HCT116 (cell line): ENCODE measurements around the gene CDKN2A. TPM values are rescaled to one million over a fixed set of nuclear protein-coding genes. Genes with fewer than 3 reads are reported as not detected.

Source experiments
- ATAC-seq: fragments of 200-7000 bp; cut with Tn5 transposase; 2 replicates; pipeline ENCODE4 v1.9.1; 2020; ENCODE audit warnings: mild to moderate bottlenecking, moderate library complexity
- BruUV-seq: library from RNA; stranded (reverse); fragments of 400-500 nt; replicated peaks from 2 replicates; lab custom pipeline; 2021; lab: Mats Ljungman, UMichigan
- CTCF ChIA-PET: fragments of 300-600 bp; sonication (Branson Sonifier 250); formaldehyde crosslinking; loops from one replicate; lab custom pipeline; 2021; ENCODE audit warnings: antibody characterized with exemption; lab: Charles Lee
- POLR2A ChIA-PET: fragments of 300-600, 350-600 bp; sonication (Branson Sonifier 250); formaldehyde crosslinking; loops from one replicate; lab custom pipeline; 2021; ENCODE audit warnings: antibody characterized with exemption; lab: Charles Lee
- RAD21 ChIA-PET, 2 experiments: fragments of 300-600 bp; sonication (Branson Sonifier 250); formaldehyde crosslinking; loops; one replicate each; lab custom pipeline; 2023; ENCODE audit warnings: low total read pairs in 2 of 2; ENCODE audit not compliant: uncharacterized antibody in 2 of 2, unreplicated experiment in 2 of 2, low non-redundant PET in 1 of 2; lab: Charles Lee
- DNase-seq: peaks from one replicate; pipeline ENCODE4 v3.0.0-alpha.2; 2010; ENCODE audit warnings: low read depth, low spot score
- H2AFZ ChIP-seq: fragments of 200-600 bp; shearing (Covaris generic), sonication (generic); 2 replicates; pipeline ENCODE4 v1.6.1; 2017; ENCODE audit warnings: low read depth, mixed run types, mixed read lengths, antibody characterized with exemption, low read length; ENCODE audit not compliant: poor library complexity, severe bottlenecking
- H3K27ac ChIP-seq: 2 replicates; pipeline ENCODE4 v1.5.1; 2012; ENCODE audit warnings: low read depth, low read length
- H3K27me3 ChIP-seq: fragments of 200-600 bp; sonication (generic); 2 replicates; pipeline ENCODE4 v1.6.1; 2016; ENCODE audit warnings: mixed run types, low read length, mixed read lengths; ENCODE audit not compliant: insufficient read depth
- H3K36me3 ChIP-seq, 2 experiments: fragments of 200-500 bp in 1 of 2; fragments of 200-600 bp in 1 of 2; sonication (Bioruptor generic) in 1 of 2; sonication (generic) in 1 of 2; 2 replicates each; pipeline versions ENCODE4 v1.5.1 to v1.6.1; 2014 to 2016; ENCODE audit warnings: low read length in 2 of 2, inconsistent platforms in 1 of 2, mixed read lengths in 1 of 2, mixed run types in 1 of 2; ENCODE audit not compliant: insufficient read depth in 2 of 2, control insufficient read depth in 1 of 2
- H3K4me1 ChIP-seq, 2 experiments: fragments of 200-600 bp in 1 of 2; sonication (generic) in 1 of 2; 2 replicates each; pipeline versions ENCODE4 v1.5.1 to v1.6.1; 2012 to 2017; ENCODE audit warnings: low read length in 2 of 2, inconsistent platforms in 1 of 2, mild to moderate bottlenecking in 1 of 2, mixed read lengths in 1 of 2, mixed run types in 1 of 2, moderate library complexity in 1 of 2; ENCODE audit not compliant: insufficient read depth in 2 of 2, control insufficient read depth in 1 of 2
- H3K4me2 ChIP-seq: fragments of 200-600 bp; sonication (generic); 2 replicates; pipeline ENCODE4 v1.6.1; 2017; ENCODE audit warnings: mixed run types, low read length, mixed read lengths
- H3K4me3 ChIP-seq, 2 experiments: fragments of 200-600 bp in 1 of 2; sonication (generic) in 1 of 2; replicated peaks in 1 of 2; 2 replicates each; pipeline ENCODE4 v1.5.1; 2011 to 2016; ENCODE audit warnings: low read length in 2 of 2, control low read depth in 1 of 2, low read depth in 1 of 2, mild to moderate bottlenecking in 1 of 2, mixed read lengths in 1 of 2, mixed run types in 1 of 2
- H3K79me2 ChIP-seq: fragments of 200-600 bp; sonication (generic); 2 replicates; pipeline ENCODE4 v1.6.1; 2017; ENCODE audit warnings: mild to moderate bottlenecking, mixed run types, low read length, moderate library complexity, mixed read lengths; ENCODE audit not compliant: insufficient read depth
- H3K9ac ChIP-seq: fragments of 200-600 bp; sonication (generic); 2 replicates; pipeline ENCODE4 v1.6.1; 2016; ENCODE audit warnings: low read length, mixed read lengths
- H3K9me2 ChIP-seq: fragments of 200-600 bp; sonication (generic), shearing (Covaris generic); 2 replicates; pipeline ENCODE4 v1.6.1; 2017; ENCODE audit warnings: mixed run types, mild to moderate bottlenecking, moderate library complexity; ENCODE audit not compliant: insufficient read depth
- H3K9me3 ChIP-seq, 2 experiments: fragments of 200-500 bp in 1 of 2; fragments of 200-600 bp in 1 of 2; sonication (Bioruptor generic) in 1 of 2; sonication (generic) in 1 of 2; 2 replicates each; pipeline ENCODE4 v1.6.1; 2014 to 2017; ENCODE audit warnings: low read length in 2 of 2, mixed read lengths in 2 of 2, inconsistent platforms in 1 of 2, low read depth in 1 of 2, mild to moderate bottlenecking in 1 of 2, mixed run types in 1 of 2, moderate library complexity in 1 of 2; ENCODE audit not compliant: control insufficient read depth in 1 of 2, insufficient read depth in 1 of 2
- H4K20me1 ChIP-seq: fragments of 200-600 bp; sonication (generic), shearing (Covaris generic); 2 replicates; pipeline ENCODE4 v1.6.1; 2017; ENCODE audit warnings: mixed run types, mild to moderate bottlenecking, moderate library complexity; ENCODE audit not compliant: insufficient read depth
- ATF3 ChIP-seq: IDR thresholded peaks from 2 replicates; pipeline ENCODE4 v1.6.1; 2012
- CBX3 ChIP-seq: IDR thresholded peaks from 2 replicates; pipeline ENCODE4 v1.6.1; 2012; ENCODE audit warnings: low read depth
- EGR1 ChIP-seq: IDR thresholded peaks from 2 replicates; pipeline ENCODE4 v1.6.1; 2012; ENCODE audit warnings: low read depth
- ELF1 ChIP-seq: IDR thresholded peaks from 2 replicates; pipeline ENCODE4 v1.6.1; 2012; ENCODE audit warnings: low read depth, borderline replicate concordance
- FOSL1 ChIP-seq: IDR thresholded peaks from 2 replicates; pipeline ENCODE4 v1.6.1; 2012; ENCODE audit warnings: low read depth
- JUND ChIP-seq: IDR thresholded peaks from 2 replicates; pipeline ENCODE4 v1.6.1; 2012
- MAX ChIP-seq: IDR thresholded peaks from 2 replicates; pipeline ENCODE4 v1.6.1; 2012
- POLR2A ChIP-seq: IDR thresholded peaks from 2 replicates; pipeline ENCODE4 v1.7.0; 2011; ENCODE audit warnings: borderline replicate concordance; ENCODE audit not compliant: insufficient read depth, insufficient read length; ENCODE audit errors: extremely low read depth
- POLR2AphosphoS5 ChIP-seq: IDR thresholded peaks from 2 replicates; pipeline ENCODE4 v1.6.1; 2011; ENCODE audit warnings: mild to moderate bottlenecking, low read depth, low read length, moderate library complexity
- RAD21 ChIP-seq: IDR thresholded peaks from 2 replicates; pipeline ENCODE4 v1.6.1; 2012; ENCODE audit warnings: low read depth, mild to moderate bottlenecking
- REST ChIP-seq: IDR thresholded peaks from 2 replicates; pipeline ENCODE4 v1.6.1; 2012; ENCODE audit warnings: low read depth
- SIN3A ChIP-seq: IDR thresholded peaks from 2 replicates; pipeline ENCODE4 v1.6.1; 2012; ENCODE audit warnings: low read depth
- SP1 ChIP-seq: IDR thresholded peaks from 2 replicates; pipeline ENCODE4 v1.6.1; 2012; ENCODE audit warnings: low read depth
- ZFX ChIP-seq: fragments of 450-650 bp; IDR thresholded peaks from 2 replicates; pipeline ENCODE4 v1.6.1; 2017
- ZNF274 ChIP-seq: fragments of 200-500 bp; sonication (Bioruptor generic); IDR thresholded peaks from 2 replicates; pipeline ENCODE4 v1.6.1; 2014; ENCODE audit warnings: mild to moderate bottlenecking, low read depth, low read length, inconsistent platforms
- intact Hi-C: fragments of 100-400 bp; cut with micrococcal nuclease; formaldehyde crosslinking; loops from 2 replicates; pipeline ENCODE4 v1.10.0; 2022
- total RNA-seq: library from RNA; stranded (reverse); gene quantifications from one replicate; pipeline ENCODE4 v1.2.1, GENCODE V29; 2021; ENCODE audit not compliant: unreplicated experiment

CDKN2A gene
- total RNA-seq, 1 experiment from 2014 or later = 89.7 TPM

- no peak for TF ChIP-seq MAX
- no peak for TF ChIP-seq REST
- no peak for TF ChIP-seq ATF3
Observed at GRCh38 chr9:21982861-21983560, 11.2 kb downstream of the CDKN2A start (continued).

GRCh38 chr9:21982391-21982790 is 11.8 kb downstream of the CDKN2A start:
- Histone ChIP-seq H3K27me3 (no peaks in the 10 kb centered on the region), H3K9ac (no peak overlapping the region), H2AFZ (no peak overlapping the region), H3K4me3 (no peak overlapping the region), H3K4me1 (no peaks in the 10 kb centered on the region), H3K79me2 (peaks cover 5% of the 10 kb centered on the region), H3K36me3 (no peaks in the 10 kb centered on the region), H3K4me2 (no peak overlapping the region), H3K9me3 (no peaks in the 10 kb centered on the region), H3K27ac (no peak overlapping the region), H4K20me1 (no peaks in the 10 kb centered on the region), H3K9me2 (no peaks in the 10 kb centered on the region)
- ChIA-PET RAD21 (no interaction called here), CTCF (interaction anchor here (1.8 kb wide), 1 partner anchor 26 kb away, joined by 5 read pairs; no protein-coding TSS in a partner anchor), POLR2A (no interaction called here)
- DNase-seq (no peak), ATAC-seq (no peak)
- intact Hi-C loops = no loop called here
- no TSS peak for BruUV-seq
- TF ChIP-seq SP1 (no peak), POLR2A (no peak), SIN3A (no peak), CBX3 (no peak), POLR2AphosphoS5 (no peak), ATF3 (no peak), FOSL1 (no peak), RAD21 (no peak), ZFX (no peak), MAX (no peak), EGR1 (no peak), ELF1 (no peak), ZNF274 (no peak), REST (no peak), JUND (no peak)
